Activated naive CD4-positive, alpha-beta T cell (primary cell): ENCODE data around the gene ZNF730.
A peak's percentile ranks its signal among the peaks of the same experiment; 100 is the strongest.
"Not testable (repeated sequence)": the region's sequence is repeated elsewhere in the genome, so short reads cannot be mapped to it uniquely, and the experiment has no call there.

Source experiments
- DNase-seq, 4 experiments: peaks; one replicate each; lab custom pipeline; 2025; lab: John Stamatoyannopoulos, UW

The ZNF730 gene

DNA sequence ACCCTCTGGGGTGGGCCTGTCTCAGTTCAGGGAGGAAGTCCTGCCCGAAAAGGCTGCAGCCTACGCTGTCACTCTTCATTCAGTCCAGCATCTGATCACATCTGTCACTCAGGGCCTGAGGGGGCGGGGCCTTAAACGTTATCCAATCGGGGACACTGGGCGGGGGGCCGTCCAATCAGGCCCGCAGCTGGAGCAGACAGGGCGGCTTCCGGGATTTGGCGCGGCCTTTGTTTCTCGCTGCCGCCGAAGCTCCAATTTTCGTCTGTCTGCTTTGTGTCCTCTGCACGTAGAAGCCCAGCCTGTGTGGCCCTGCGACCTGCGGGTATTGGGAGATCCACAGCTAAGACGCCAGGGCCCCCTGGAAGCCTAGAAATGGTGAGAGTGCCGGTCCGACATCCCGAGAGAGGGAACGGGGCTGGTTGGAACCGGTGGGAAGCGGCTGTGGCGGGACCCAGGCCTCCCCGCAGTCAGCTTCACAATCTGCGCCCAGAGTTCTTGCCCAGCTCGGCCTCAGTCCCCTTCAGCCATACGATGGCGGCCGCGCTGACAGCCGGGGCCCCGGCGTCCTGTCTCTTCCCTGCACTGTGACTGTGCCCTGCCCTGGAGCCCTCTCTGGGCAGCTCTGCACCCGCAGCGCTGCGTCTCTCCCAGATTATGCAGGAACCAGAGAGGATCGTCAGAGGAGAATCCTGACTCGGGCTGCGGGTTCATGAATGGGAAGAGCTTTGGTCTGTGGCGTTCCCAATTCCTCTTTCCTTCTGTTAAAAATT, at the start of gene ZNF730:
Gene ZNF730 (plus strand): TSS at position 224 of the 770 bp plus-strand sequence. CDS start 149 bp downstream, at position 373.
- peak in 2 of 4 experiments; percentile 39 to 45 for DNase-seq

DNA sequence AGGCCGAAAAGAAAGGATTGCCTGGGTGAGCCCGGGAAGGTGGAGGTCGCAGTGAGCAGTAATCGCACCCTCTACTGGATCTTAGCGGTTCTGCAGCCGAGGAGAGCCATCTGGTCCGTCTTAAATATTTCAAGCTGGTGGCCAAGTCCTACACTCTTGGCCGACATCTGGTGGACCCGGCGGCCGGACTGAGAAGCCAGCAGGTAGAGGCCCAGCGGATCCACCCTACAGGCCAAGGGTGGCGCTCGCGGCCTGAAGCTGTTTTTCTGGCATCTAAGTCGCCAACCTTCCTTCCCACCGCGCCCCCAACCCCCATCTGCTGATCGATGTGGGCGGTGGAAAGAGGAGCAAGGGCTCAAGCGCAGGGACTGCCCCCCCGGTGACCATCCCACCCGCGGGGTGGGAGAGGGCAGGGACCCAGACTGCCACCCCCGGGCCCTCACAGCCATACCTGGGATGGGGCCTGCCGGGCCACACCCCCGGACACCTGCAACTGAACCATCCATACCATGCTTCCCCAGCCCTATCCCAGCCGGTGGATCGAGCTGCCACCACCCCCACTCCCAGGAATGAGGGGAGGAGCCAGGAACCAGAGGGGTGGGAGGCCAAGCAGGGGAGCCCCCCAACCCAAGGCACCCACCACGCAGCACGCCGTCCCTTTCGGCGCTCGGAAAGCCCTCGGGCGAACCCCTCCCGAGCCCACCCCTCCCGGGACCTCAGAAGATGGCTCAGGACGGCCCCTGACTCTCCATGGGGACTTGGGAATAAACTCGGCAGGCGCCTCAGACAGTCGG, 46.3 kb upstream of the ZNF730 start:
- DNase-seq: no peak

DNA sequence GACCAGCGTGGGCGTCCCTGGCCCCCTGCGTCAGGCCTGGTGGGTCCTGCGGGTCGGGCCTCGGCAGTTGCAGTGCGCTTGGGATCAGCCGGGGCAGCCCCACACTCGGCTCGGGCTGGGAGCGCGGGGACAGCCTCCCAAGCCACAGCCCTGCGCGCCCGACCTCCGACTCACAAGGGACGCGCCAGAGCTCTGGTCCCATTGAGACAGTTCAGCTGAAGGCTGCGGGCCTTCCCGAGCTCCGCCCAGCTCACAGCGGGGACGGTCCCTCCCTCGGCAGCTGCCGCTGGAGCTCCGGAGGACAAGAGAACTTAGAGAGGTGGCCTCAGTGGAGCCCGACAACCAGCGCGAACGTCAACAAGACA, 45.7 kb upstream of the ZNF730 start:
- DNase-seq: no peak

DNA sequence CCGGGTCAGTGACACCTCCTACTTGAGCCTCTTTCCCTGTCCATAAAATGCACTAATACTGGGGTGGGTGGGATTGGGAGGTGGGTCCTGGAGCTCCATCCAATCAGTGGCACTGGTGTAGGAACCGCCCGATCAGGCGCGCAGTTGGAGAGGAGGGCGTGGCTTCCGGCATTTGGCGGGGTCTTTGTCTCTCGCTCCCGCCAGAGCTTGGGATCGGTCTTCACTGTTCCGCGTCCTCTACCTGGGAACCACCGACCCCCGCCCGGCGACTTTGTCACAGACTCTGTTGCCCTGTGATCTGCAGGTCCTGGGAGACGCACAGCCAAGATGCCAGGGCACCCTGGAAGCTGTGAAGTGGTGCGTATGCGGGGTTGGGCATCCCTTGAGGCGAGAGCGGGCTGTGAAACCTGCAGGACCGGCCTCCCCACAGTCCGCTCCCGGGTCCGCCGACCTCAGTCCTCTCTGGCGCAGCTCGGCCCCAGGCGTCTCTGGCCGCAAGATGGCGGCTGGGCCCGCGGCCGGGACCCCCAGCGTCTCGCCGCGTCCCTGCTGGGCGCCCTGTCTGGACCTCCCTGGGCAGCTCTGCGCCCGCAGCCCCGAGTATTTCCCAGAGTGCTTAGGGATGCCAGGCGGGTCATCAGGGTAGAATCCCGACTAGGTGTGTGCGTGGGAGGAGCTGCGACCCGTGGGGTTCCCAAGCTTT, 41.6 kb upstream of the ZNF730 start:
- DNase-seq: no peak

DNA sequence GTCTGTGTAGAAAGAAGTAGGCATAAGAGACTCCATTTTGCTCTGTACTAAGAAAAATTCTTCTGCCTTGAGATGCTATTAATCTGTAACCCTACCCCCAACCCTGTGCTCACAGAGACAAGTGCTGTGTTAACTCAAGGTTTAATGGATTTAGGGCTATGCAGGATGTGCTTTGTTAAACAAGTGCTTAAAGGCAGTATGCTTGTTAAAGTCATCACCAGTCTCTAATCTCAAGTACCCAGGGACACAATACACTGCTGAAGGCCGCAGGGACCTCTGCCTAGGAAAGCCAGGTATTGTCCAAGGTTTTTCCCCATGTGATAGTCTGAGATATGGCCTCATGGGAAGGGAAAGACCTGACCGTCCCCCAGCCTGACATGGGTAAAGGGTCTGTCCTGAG, 39.0 kb upstream of the ZNF730 start:
- DNase-seq: not testable (repeated sequence)

DNA sequence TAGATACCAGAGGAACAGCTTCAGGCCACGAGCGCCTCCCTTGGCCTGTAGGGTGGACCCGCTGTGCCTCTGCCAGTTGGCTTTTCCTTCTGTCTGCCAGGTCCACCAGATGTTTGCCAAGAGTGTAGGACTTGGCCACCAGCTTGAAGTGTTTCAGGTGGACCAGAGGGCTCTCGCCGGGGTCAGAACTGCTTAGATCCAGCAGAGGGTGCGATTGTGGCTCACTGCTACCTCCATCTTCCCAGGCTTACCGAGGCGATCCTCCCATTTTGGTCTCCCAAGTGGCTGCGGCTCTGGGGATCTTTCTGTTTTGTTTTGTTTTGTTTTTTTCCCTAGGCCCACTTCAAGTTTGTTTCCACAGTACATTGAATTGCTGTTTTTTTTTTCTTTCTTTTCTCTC, 23.0 kb upstream of the ZNF730 start:
- DNase-seq: no peak

DNA sequence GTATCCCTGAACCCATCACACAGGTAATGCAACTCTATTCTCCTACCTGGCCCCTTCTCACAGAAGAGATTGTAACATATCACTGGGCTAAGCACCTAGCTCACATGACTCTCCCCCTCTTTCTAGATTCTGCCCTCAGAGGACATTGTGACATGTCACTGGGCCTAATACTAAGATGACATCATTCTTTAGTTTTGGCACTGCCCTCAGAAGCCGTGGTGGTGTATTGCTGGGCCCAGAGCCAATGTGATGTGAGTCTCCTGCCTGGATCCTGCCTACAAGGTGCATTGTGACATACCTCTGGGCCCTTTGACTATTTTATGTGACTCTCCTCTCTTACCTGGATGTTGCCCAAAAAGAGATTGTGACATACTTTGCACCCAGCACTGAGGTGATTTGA, 21.4 kb upstream of the ZNF730 start:
- DNase-seq: no peak

DNA sequence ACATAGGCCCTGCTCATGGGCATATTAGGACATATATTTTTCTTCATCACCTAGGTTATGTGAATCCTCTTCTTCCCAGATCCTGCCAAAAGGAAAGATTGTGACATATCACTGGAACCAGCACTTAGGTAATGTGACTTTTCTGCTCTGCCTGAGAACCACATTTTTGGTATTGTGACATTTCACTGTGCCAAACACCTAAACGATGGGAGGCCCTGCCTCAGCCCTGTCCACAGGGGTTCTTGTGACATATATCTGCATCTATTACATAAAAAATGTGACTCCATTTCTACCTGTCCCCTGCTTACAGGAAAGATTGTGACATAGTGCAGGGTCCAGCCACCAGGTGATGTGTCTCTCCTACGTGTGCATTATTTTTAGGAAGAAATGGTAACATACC, 18.5 kb upstream of the ZNF730 start:
- DNase-seq: no peak

DNA sequence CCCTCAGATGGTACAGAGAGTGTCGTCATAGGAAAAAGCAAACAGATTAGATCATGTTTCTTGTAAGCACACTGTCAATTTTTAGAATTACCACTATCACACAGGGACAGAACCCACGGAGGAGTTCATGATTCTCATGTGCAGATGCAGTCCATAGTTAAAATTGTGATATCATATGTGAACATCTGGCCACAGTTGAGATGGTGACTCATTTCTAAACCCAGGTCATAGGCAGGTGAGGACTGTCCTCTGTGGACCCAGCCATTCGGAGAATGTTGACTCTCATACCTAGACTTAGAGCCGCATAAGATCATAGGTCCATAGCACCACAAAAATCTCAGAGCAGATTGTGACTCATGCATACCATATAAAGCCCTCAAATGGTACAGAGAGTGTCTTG, 17.8 kb upstream of the ZNF730 start:
- no peak for DNase-seq

DNA sequence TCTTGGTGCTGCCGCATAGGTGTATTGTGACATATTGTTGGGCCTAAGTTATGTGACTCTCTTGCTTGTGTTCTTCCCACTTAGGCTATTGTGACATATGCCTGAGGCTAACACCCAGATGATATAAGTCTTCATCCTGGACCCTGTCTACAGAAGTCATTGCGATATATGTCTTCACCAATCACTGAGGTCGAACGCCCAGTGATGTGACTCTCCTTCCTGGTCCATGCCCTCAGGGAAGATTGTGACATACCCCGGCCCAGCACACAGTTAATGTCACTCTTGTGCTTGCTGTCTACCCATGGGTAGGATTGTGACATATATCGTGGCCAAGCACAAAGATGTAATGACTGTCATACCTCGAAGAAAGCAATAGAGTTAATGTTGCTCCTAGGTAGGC, 16.9 kb upstream of the ZNF730 start:
- no peak for DNase-seq

DNA sequence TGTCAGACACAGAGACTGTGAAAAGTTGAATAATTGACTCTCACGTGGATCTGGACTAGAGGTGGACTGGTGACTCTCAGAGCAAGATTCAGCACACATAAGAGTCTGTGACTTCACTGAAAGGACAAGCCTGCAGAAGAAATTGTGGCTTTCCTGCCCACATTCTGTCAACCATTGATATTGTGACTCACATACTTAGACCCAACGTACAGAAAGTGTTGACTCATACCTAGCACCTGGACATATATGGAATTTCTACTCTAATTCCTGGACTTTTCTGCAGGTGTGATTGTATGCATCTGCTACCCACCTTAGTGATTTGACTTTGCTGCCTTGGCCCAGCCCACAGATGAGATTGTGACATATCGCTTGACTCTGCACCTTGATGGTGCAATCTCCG, 15.6 kb upstream of the ZNF730 start:
- DNase-seq: no peak

DNA sequence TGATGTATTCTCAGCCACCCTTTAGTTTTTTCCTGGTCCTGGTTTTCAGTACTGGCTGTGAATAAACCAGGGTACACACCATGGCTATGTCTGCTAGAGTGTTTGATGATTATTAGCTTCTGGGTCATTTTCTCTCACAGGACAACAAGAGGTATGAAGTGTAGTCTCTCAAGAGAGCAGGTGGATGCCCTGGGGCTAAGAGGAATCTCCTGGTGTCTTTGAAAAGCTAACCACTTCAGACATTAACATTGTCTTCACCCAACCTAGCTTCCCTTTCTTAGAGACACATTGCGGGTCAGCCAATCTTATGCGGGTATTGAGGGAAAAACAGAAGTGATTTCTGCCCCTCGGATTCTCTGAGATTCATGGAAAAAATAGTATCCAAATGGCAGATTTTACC, 1.6 kb downstream of the ZNF730 start:
- DNase-seq: no peak

DNA sequence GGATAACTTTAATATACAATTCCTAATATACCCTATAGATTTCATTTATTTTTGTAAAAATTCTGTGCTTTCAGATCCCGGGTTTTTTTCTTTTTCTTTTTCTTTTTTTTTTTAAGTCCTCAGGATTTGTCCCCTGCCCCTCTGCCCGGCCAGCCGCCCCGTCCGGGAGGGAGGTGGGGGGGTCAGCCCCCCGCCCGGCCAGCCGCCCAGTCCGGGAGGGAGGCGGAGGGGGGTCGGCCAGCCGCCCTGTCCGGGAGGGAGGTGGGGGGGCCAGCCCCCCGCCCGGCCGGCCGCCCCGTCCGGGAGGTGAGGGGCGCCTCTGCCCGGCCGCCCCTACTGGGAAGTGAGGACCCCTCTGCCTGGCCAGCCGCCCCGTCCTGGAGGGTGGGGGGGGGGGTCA, 17.4 kb downstream of the ZNF730 start:
- not testable (repeated sequence) for DNase-seq

DNA sequence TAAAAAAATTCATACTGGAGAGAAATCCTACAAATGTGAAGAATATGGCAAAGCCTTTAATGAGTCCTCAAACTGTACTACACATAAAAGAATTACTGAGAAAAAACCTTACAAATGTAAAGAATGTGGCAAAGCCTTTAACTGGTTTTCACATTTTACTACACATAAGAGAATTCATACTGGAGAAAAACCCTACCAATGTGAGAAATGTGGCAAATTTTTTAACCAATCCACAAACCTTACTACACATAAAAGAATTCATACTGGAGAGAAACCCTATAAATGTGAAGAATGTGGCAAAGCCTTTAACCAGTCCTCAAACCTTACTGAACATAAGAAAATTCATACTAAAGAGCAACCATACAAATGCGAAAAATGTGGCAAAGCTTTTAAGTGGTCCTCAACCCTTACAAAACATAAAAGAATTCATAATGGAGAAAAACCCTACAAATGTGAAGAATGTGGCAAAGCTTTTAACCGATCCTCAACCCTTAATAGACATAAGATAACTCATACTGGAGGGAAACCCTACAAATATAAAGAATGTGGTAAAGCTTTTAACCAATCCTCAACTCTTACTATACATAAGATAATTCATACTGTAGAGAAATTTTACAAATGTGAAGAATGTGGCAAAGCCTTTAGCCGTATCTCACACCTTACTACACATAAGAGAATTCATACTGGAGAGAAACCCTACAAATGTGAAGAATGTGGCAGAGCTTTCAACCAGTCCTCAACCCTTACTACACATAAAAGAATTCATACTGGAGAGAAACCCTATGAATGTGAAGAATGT, 29.0 kb downstream of the ZNF730 start:
- no peak for DNase-seq

DNA sequence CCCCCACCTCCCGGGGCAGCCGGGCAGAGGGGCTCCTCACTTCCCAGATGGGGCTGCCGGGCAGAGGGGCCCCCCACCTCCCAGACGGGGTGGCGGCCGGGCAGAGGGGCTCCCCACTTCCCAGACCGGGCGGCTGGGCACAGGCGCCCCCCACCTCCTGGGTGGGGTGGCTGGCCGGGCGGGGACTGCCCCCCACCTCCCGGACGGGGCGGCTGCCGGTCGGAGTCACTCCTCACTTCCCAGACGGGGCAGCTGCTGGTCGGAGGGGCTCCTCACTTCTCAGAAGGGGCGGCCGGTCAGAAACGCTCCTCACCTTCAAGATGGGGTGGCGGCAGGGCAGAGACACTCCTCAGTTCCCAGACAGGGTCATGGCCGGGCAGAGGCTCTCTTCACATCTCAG, 43.9 kb downstream of the ZNF730 start:
- DNase-seq: no peak

DNA sequence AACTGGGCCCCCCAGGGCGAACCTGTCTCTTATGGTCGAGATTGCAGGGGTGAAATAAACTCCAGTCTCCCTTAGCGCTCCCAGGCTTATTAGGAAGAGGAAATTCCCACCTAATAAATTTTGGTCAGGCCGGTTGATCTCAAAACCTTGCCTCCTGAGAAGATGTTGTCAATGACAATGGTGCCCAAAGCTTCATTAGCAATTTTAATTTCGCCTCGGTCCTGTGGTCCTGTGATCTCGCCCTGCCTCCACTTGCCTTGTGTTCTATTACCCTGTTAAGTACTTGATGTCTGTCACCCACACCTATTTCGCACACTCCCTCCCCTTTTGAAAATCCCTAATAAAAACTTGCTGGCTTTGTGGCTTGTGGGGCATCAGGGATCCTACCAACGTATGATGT, 51.5 kb downstream of the ZNF730 start:
- DNase-seq: not testable (repeated sequence)

DNA sequence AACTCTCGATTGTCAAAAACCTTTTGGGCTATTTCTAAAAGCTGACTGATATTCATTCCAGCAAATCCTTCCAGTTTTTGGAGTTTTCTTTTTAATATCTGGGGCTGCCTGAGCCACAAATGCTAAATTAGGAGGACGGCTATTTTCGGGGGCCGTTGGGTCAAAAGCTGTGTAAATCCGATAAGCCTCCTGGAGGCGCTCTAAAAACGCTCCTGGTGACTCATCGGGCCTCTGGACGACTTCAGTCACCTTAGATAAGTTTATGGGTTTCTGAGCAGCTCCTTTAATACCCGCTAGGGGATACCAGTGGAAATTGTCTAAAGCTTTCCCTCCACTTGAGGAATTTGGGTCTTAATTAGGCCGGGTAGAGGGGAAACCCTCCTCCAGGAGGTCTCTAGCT, 66.4 kb downstream of the ZNF730 start:
- DNase-seq: no peak

DNA sequence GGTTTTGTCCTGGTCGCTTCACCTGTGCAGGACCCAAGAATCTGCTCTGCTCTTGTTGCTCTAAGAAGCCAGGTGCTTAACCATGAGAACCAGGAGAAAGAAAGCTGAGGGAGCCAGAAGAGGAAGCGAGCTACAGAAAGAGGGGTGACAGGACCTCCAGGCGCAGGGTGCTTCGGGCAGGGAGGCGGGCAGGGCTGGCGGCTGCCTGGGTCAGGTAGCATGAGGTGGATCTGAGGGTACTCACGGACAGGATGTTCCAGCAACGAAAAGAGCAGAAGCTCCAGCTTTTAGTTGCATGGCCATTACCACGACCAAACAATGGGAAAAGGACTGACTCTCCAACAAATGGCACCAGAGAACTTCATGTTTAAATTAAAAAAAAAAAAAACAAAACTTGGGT, 73.5 kb downstream of the ZNF730 start:
- DNase-seq: no peak
